Stimulated activated CD4-positive, alpha-beta T cell treated with anti-CD3 and anti-CD28 coated beads, Interleukin-15, amount 100 ng/mL, for 1 hour (primary cell): Measurements from ENCODE around the gene PPP1R3D.
A peak's percentile ranks its signal among the peaks of the same experiment; 100 is the strongest.
"Not testable (repeated sequence)": the region's sequence is repeated elsewhere in the genome, so short reads cannot be mapped to it uniquely, and the experiment has no call there.

Experiments
- DNase-seq, 2 donors: peaks; one replicate each; pipeline ENCODE4 v3.0.0-alpha.2; 2020; ENCODE audit warnings: low read depth in 1 of 2, low spot score in 1 of 2

The PPP1R3D gene, protein sequence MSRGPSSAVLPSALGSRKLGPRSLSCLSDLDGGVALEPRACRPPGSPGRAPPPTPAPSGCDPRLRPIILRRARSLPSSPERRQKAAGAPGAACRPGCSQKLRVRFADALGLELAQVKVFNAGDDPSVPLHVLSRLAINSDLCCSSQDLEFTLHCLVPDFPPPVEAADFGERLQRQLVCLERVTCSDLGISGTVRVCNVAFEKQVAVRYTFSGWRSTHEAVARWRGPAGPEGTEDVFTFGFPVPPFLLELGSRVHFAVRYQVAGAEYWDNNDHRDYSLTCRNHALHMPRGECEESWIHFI

DNA sequence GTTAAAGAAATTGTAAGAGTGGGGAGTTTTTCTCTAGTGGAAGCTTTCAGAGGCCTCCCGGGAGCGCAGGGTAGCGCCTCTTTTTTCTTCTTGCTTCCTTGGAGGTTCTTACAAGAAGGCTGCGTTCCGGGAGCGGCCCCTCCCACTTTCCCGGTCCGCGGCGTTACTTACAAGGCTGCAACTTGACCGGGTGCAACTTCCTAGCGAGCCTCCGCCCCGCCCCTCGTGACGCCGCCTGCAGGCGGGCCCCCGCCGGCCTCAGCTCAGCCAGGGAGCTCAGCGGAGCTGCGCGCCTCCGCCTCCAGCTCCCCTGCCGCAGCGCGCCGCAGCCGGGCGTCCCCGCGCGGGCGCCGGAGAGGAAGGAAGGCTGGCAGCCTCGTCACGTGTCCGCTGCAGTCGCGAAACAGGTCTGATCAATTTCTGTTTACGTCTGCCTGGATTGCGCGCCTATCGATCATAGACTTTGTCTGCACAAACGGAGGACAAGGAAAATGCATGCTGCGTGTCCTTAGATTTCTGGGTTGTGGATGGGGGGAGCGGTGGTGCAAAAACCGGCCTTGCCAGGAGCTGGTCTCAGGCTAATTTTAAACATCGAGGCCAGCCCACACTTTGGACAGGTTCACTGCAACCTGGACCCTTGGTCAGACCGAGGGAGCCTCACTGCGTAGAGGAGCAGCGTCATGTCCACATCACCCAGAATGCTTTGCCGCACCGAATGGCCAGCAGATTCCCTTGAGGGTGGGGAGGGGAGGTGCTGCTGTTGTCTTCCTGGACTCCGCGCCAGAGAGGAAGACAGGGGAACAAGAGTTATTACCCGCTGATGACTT, at the start of gene PPP1R3D, which contains the start of gene FAM217B:
TSS of gene PPP1R3D (minus strand) at position 177 of the 827 bp plus-strand sequence. CDS start 374 bp downstream, outside the sequence.
TSS of gene FAM217B (plus strand) at position 261 of the 827 bp plus-strand sequence. CDS start 3,555 bp downstream, outside the sequence.
- peak; percentile 75 to 85 for DNase-seq

DNA sequence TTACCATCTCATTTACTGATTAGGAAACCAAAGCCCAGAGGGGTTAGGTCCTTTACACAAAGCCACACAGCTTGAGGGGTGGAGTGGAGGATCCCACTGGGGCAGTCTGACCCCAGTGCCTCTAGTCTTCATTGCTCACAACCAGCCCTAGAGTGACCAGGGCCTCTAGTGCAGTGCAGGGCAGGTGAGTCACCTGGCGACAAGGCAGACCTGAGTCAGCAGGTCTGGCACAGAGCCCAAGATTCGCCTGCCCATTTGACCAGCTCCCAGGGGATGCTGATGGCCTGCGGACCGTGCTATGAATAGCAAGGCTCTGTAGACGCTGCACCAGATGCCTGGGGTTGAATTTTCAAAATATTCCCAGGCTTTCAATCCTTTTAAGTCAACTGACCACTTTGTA, 48.0 kb upstream of the PPP1R3D start:
- DNase-seq, result no peak

DNA sequence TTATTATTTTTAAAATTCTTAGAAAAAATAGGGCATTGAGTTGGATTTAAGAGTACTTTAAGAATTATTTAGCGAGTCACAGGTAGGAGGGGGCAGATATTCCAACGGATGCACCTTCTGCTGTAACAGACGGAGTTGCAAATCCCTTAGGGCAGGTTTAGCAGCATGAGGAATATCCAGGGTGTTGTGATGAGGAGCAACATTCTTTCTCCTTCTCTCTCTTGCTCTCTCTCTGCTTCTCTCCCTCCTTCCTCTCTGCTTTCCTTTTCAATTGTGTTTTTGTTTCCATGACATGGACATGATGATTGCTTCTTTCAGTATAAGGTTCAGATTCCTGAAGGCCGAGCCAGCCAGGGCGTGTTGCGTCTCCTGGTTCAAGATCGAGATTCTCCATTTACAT, 47.0 kb upstream of the PPP1R3D start:
- DNase-seq, result no peak

DNA sequence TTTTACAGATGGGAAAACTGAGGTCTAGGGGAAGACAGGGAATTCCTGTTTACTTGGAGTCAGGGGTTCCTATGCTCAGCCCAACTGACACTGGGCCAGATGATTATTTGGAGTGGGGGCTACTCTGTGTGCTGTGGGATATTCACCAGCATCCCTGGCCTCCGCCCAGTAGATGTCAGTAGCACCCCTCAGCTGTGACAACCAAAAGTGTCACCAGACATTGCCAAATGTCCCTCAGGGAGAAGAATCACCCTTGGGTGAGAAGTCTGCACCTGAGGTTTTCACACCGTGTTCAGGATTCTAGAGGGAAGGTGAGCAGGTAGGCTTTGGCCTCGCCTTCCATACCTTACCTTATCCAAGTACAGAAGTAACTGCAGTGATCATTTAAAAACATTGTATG, 45.8 kb upstream of the PPP1R3D start:
- DNase-seq, result no peak

DNA sequence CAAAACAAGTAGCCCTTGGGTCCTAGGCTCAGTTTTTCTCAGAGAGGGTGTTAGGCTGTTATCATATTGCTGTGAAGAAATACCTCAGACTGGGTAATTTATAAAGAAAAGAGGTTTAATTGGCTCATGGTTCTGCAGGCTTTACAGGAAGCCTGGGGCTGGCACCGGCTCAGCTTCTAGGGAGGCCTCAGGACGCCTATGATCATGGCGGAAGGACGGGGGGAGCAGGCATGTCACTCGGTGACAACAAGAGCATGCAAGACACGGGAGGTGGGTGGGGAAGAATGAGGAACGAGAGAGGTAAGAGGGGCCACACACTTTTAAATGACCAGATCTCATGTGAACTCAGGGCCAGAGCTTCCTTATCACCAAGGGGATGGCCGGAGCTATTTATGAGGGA, 45.1 kb upstream of the PPP1R3D start:
- no peak for DNase-seq

DNA sequence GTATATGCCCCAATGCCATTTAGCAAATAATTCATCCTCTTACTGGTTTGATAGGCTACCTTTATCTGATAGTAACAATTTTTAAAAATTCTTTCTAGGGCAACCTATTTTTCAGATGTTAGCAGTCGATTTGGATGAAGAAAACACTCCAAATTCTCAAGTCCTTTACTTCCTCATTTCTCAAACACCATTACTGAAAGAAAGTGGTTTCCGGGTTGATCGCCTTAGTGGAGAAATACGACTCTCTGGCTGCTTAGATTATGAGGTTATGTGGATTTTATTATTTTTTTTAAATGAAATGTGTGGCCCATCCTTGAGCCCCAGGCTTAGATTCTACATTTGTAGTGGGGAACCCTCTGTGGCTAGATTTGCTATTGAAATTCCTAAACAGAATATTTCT, 44.4 kb upstream of the PPP1R3D start:
- DNase-seq, result no peak

DNA sequence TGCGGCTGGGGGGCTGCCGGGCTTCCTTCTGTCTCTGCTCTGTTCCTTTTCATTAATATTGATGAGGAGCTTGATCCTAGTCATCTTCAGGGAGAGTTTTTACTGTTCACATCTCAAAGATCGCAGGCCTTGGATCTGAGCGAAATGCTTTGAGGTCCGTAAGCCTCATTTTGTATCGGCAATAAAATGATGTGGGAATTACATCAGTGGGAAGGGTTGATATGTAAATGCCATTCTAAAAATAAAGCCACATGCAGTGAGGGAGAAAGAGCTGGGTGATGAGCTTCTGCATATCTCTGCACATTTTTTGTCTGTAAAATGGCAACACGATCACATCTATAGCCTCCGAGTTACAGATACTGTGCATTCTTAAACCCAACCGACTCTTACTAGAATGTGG, 43.0 kb upstream of the PPP1R3D start:
- no peak for DNase-seq

DNA sequence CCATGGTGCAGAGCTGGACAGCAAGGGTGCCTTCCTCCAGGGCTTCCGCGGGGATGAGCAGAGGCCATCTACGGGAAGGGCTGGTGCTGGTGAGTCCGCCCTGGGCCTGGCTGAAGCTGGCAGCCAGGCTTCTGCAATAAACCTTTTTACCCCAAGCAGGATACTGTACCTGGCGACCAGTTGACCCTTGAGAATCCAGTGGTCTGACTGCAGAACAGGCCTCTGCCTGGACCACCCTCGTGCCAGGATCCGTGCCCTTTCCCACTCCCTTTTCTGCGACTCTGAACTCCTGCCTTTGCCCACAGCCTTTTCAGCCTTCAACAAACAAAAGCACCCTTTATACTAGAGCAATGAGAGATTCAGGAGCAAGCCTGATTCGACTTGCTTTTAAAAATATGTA, 37.0 kb upstream of the PPP1R3D start:
- no peak for DNase-seq

DNA sequence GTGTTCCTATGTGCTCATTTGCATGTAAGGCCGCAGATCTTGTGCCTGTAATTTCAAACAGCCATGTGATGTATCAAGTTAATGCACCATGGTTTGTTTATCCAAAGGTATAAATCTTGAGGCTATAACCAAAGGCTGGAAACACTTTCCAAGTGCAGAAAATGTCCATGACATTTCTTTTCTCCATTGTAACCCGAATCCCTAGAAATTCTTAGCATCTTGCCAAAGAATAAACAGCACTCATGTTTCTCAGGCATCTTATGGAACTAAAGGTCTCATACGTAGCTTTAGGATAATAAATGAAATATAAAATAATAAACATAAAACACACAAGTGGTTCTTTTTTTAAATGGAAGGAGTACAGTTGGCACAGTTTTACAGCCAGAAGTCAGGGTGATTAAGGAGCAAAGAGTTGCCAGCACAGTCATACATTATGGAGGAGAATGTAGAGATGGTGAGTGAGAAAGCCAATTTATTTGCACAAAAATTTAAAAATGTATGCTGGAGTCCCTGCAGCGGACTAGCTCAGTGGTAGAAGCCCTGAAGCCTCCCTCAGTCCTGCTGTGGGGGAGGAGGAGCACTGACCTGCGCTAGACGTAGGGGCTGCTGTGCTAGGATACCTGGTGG, 36.2 kb upstream of the PPP1R3D start:
- no peak for DNase-seq

DNA sequence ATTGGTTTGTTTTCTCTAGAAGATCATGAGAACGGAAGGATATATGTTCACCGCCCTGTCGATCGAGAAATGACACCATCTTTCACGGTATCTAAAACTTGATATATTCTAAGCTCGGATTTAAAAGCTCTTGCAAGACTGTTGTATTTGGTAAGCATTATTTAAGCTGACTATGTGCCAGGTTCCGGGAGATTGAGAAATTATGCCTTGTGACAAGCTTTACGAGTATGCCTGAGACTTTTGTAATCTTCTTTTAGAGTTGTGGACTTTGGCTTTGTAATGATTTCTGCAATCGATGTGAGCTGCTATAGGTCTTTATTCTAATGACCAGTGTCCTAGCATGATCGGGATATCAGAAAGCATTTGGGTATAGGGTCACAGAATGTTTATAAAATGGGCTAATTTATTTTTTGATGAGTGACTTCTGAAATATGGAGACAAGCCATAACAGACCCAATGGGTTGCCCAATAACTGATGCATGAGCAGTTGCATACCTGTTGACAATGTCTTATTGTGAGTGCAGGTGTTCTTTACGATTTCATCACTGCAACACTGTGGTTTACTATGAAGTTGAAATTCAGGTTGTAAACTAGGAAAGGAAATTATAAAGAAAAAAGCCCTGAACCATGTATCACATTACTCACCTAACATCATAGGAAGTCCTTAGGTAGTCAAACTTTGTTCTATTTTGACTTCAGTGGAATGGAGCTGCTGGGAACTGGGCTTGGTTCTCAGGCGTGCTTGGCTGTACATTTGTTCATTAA, 32.1 kb upstream of the PPP1R3D start:
- no peak for DNase-seq

DNA sequence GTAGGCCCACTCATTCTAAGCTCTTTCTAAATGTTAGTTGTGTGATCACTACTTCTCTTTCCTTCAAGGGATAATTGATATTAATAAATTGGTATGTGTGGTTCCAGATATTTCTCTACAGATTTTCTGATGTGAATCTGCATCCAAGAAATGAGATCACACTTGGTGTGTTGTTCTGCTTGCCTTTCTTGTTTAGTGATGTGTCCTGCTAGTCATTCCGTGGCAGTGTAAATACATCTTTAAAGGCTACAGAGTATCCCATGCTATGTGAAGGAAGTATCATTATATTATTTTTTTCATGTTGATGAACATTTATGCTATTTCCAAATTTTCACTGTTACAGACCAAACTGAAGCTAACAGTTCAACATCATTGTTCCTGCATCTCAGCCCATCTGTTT, 31.3 kb upstream of the PPP1R3D start:
- DNase-seq, result no peak

DNA sequence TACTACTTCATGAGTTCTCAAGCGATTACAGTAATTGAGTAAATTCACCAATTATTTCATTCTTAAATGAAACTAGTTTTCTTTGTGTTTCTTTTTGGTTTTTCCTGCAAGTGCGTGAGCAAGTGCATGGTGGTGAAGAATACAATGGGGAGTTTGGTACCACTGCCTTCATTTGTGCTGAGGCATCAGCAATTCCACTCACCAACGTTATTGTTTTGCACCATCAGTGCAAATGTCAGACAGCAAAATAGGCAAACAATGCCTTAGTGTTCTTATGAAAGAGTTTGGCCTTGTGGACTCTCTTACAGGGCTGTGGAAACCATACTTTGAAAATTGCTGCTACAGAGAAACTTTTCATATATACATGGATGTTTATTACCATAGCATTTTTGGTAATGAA, 26.3 kb upstream of the PPP1R3D start:
- DNase-seq, result no peak

DNA sequence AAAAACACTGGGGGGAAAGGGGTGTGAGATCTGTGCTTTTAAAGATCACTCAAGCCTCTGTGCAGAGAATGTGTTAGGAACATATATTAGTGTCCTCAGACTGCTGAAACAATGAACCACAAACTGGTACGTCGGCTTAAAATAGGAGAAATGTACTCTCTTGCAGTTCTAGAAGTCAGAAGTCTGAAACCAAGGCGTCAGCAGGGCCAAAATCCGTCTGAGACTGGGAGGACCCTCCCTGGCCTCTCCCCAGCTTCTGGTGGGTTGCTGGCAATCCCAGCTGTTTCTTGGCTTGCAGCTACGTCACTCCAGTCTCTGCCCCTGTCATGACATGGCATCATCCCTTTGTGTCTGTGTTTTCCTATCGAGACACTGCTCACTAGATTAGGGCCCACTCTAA, 22.1 kb upstream of the PPP1R3D start:
- no peak for DNase-seq

DNA sequence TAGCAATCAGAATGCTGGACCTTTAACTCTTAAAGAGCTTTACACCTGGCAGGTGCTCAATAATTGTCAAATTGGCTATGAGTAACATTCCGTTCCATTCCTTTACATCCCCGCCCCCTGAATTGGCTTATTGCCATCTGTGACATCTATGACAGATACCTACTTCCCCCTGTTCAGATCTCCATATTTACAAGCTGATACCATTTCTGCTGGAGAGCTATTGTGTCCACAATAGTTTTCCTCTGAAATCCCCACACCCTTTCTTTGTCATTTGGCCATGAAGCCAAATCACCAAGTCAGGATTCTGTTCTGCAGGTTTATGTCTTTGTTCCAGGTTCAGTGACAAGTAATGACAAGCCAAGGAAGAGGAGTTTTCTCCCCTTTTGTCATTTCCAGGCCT, 21.3 kb upstream of the PPP1R3D start:
- DNase-seq, result no peak

DNA sequence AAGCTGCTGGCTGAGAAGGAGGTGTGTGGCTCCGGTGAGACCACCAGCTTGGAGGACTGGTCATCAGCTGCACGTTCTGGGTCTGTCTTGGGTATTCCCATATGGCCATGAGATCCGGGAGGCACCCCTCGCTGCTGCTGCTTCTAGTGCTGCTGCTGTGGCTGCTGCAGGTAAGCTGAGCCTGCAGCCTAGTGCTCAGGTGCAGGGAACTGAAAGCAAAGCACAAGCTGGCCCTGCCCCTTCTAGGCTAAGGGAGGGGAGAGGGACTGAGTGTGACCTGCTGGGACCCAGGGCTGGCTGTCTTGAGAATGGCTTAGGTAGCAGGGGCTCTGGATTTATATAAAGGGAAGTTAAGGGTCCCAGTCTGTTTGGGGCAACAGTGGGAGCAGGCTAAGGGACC, 18.5 kb upstream of the PPP1R3D start:
- no peak for DNase-seq

DNA sequence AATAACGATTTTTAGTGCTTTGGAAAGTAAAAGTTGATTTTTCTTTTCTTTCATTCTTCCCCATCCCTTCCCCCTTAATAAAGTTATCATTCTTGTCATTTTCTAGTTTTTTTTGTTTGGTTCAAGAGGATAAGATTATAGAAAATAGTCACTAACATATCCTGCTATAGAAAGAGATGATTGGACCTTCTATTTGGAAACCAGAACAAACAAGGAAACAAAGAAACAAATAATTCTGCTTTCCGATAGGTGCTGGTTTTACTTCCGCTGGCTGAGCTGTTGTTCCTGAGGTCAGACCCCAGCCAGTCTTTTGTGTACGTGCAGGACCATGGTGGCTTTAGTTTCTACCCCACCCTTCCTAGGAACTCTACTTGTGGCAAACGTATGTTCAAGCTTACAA, 18.0 kb upstream of the PPP1R3D start, which contains the start of gene CDH26:
TSS of gene CDH26 (plus strand) at position 301 of the 400 bp plus-strand sequence. CDS start 304 bp downstream, outside the sequence.
- no peak for DNase-seq

DNA sequence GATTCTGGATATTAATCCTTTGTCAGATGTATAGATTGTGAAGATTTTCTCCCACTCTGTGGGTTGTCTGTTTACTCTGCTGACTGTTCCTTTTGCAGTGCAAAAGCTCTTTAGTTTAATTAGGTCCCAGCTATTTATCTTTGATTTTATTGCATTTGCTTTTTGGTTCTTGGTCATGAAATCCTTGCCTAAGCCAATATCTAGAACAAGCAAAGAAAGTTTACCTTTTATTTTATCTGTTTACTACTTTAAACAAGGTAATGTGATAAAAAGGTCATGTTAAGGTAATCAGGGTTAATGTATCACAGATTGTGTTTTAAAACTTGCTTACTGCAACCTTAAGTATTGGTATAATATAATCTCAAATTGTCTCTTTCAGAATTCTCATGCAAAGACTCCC, 17.5 kb upstream of the PPP1R3D start:
- not testable (repeated sequence) for DNase-seq

DNA sequence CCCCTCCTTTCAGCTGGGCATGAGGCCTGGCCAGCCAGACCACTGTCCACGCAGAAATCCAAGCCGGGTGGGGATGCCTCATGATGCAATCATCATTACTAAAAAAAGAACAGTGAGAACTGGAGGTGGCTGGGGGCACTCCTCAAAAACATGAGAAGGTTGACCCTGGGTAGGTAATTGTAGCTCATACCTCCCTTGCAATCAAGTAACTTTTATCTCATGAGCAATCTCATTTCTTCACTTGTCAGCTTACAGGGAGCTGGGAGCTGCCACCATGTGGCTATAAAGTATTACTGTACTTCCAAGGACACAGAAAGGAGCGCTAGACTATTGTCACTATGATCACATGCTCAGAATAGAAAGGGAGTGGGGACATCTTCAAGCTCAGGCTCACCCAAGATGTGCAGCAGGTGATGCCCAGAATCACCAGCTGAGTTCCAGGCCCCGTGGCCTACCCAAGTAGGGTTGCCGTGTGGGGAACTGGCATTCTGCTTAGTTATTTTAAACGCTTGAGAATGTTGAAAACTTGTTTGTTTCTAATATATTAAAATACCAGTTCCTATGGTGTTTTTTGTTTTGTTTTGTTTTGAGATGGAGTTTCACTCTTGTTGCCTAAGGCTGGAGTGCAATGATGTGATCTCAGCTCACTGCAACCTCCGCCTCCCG, 15.2 kb upstream of the PPP1R3D start:
- DNase-seq, result no peak

DNA sequence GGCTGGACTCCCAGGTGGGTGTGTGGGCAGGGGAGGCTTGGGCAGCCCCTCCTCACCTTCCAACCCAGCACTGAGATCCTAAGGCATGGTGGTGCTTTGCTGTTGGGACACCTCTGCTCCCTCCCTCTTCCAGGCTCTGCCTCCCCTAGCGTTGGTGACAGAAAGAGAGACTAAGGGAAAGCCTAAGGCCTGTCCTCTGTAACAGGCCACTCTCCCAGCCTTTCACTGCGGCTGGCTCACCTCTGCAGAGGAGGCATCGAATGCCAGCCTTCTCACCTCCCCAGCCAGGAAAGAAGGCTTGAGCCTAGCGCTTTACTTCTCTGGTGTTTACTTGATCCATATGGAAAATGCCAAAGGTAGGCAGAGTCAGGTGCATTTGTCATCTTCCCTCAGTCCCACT, 14.6 kb upstream of the PPP1R3D start:
- DNase-seq, result no peak

DNA sequence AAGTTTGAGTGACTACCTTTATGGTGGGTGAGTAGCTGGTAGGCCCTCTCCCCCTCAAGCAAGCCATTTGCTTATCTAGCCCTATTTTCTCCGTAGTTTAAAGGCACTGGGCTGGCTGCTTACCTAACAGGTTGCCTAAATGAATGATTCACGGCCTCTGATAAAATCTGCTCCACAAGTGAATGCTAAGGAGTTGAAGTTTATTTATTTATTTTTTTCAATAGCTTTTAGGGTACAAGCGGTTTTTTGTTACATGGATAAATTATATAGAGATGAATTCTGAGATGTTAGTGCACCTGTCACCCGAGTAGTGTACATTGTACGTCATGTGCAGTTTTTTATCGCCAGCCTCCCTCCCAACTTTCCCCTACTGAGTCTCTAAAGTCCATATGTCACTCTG, 9.8 kb upstream of the PPP1R3D start:
- no peak for DNase-seq
